Measurements from ENCODE around the gene KCMF1. TPM values are rescaled to one million over a fixed set of nuclear protein-coding genes. Genes with fewer than 3 reads are reported as not detected.

Gene KCMF1
- polyA plus RNA-seq, 2 of the 4 experiments (the other 2 are of a cell fraction) = 77.8 to 221 TPM

- no peak for TF ChIP-seq SREBF2 (IDR thresholded peaks at IDR 0.05)
- TF ChIP-seq BCL3 (IDR thresholded peaks at IDR 0.05) = peak; percentile 58; the same call in 1 of the 3 replicates
- TF ChIP-seq MAZ (IDR thresholded peaks at IDR 0.05; ENCODE audit: borderline replicate concordance, low read depth, low read length) = peak; percentile 55; the same call in 1 of the 2 replicates
- TF ChIP-seq FOSL2 (IDR thresholded peaks at IDR 0.05) = no peak
- TF ChIP-seq FOSL2 (CRISPR knock-in tag; IDR thresholded peaks at IDR 0.05) = peak; percentile 63
Observed at GRCh38 chr2:84925724-84926376, 45.1 kb upstream of the KCMF1 start (continued).

GRCh38 chr2:84927275-84927627 is 43.7 kb upstream of the KCMF1 start:
- Histone ChIP-seq H3K27ac (peak overlapping the region; percentile 91 to 93), H3K9me3 (no peaks in the 10 kb centered on the region), H3K4me1 (peaks cover 29% of the 10 kb centered on the region), H3K4me3 (peak overlapping the region; percentile 64), H3K4me2 (peak overlapping the region; percentile 76)
- no peak for FAIRE-seq
- DNase-seq (ENCODE audit: low read depth in 1 of 2, low spot score in 1 of 2) = no peak
- CTCF ChIA-PET = interaction anchor here (2.1 to 11.3 kb wide), 10 partner anchors 12 to 357 kb away, joined by 14 to 260 read pairs (median 34); partner anchors contain the start of genes TMSB10 and TRABD2A
- no peak for ATAC-seq
- POLR2A ChIA-PET = no interaction called here
- TF ChIP-seq JUNB (IDR thresholded peaks at IDR 0.05) = no peak
- TF ChIP-seq NR3C1 (IDR thresholded peaks at IDR 0.05) = no peak
- no peak for TF ChIP-seq TP53 (CRISPR knock-in tag; IDR thresholded peaks at IDR 0.05)
- no peak for TF ChIP-seq TFCP2L1 (CRISPR knock-in tag; IDR thresholded peaks at IDR 0.05)
- TF ChIP-seq RAD21 (conservative IDR thresholded peaks at IDR 0.05 in 1 of 2, IDR thresholded peaks at IDR 0.05 in 1 of 2) = no peak
- no peak for TF ChIP-seq CBX2 (IDR thresholded peaks at IDR 0.05; ENCODE audit: borderline replicate concordance, low read depth)
- no peak for TF ChIP-seq POLR2AphosphoS2 (conservative IDR thresholded peaks at IDR 0.05; ENCODE audit: low read length)
- TF ChIP-seq FOSB (CRISPR knock-in tag; IDR thresholded peaks at IDR 0.05) = 0 out of 2 replicates have a peak, but pooled peaks have one; percentile 29
- no peak for TF ChIP-seq FOSL2 (IDR thresholded peaks at IDR 0.05)
- TF ChIP-seq FOSL2 (CRISPR knock-in tag; IDR thresholded peaks at IDR 0.05) = 0 out of 2 replicates have a peak, but pooled peaks have one; percentile 1
- no peak for TF ChIP-seq HOXB5 (CRISPR knock-in tag; IDR thresholded peaks at IDR 0.05)
- no peak for TF ChIP-seq CEBPB (IDR thresholded peaks at IDR 0.05)
- TF ChIP-seq CTCF (IDR thresholded peaks at IDR 0.05) = no peak; the same call in 2 of the 3 replicates
- no peak for TF ChIP-seq SMC3 (IDR thresholded peaks at IDR 0.05)
- TF ChIP-seq JUN (IDR thresholded peaks at IDR 0.05) = no peak
- 28% methylated on average over 3 of the region's 3 CpGs for WGBS (ENCODE audit: missing lambda C conversion rate)

- TF ChIP-seq MAZ (IDR thresholded peaks at IDR 0.05; ENCODE audit: borderline replicate concordance, low read depth, low read length) = no peak
- no peak for TF ChIP-seq EP300 (IDR thresholded peaks at IDR 0.05)
- TF ChIP-seq CBX8 (IDR thresholded peaks at IDR 0.05) = no peak
- Histone ChIP-seq H3K27ac (no peak overlapping the region), H3K4me3 (no peak overlapping the region), H3K4me2 (no peak overlapping the region), H3K9me3 (no peaks in the 10 kb centered on the region), H3K4me1 (peaks cover 8% of the 10 kb centered on the region)
- DNase-seq (ENCODE audit: low read depth in 1 of 2, low spot score in 1 of 2) (no peak), ATAC-seq (no peak), FAIRE-seq (no peak)
- ChIA-PET CTCF (interaction anchor here (1.0 to 8.0 kb wide), 2 partner anchors 11 to 86 kb away, joined by 6 to 260 read pairs; no protein-coding TSS in a partner anchor), POLR2A (no interaction called here)
- 69% methylated on average over 1 of the region's 1 CpG for WGBS (ENCODE audit: missing lambda C conversion rate)
Observed at GRCh38 chr2:84931384-84931821, 39.6 kb upstream of the KCMF1 start.
